Measurements from ENCODE around the gene HHAT.

DNA sequence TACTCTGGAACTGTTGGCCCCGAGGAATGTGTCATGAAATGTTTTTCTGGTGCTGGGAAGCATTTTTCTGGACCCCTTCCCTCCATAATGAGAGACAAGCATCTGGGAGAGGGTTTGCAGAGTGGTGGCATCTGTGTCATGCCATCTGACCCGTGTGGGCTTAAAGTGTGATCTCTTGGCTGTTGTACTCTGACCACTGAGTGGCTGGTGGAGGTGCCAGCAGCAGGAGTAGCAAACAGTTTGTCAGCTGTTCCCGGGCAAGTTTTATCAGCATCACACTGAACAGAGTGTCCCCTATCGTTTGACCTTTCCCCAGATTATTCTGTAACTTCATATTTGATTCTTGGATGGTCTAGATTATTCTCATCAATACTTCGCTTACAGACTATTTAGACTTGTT lies 150.1 kb downstream of the HHAT start:
- TF ChIP-seq GATA3 (IDR thresholded peaks at IDR 0.05; ENCODE audit: low read depth, low read length) (no peak), GATA2 (IDR thresholded peaks at IDR 0.05; ENCODE audit: low read depth, low read length) (no peak)

Measured in SH-SY5Y (cell line).